Measurements from ENCODE around the gene FAM210B.

FAM210B gene
- long read RNA-seq, result 0 reads

- H3K27me3 ChIP-seq (ENCODE audit: insufficient read depth, poor library complexity, severe bottlenecking), result no peaks in the 10 kb centered on the region
- H3K4me3 ChIP-seq (replicated peaks; ENCODE audit: insufficient read depth, low read length), result peak within 1 kb of the TSS; percentile 64
- TF ChIP-seq GABPA (IDR thresholded peaks at IDR 0.05; ENCODE audit: low read depth), result no peak
- TF ChIP-seq REST (IDR thresholded peaks at IDR 0.05; ENCODE audit: insufficient replicate concordance, low read depth), result no peak
- TF ChIP-seq POLR2AphosphoS5 (IDR thresholded peaks at IDR 0.05; ENCODE audit: low read depth), result no peak
- TF ChIP-seq SPI1 (IDR thresholded peaks at IDR 0.05; ENCODE audit: borderline replicate concordance, low read depth), result no peak
- TF ChIP-seq, protein P1, sequence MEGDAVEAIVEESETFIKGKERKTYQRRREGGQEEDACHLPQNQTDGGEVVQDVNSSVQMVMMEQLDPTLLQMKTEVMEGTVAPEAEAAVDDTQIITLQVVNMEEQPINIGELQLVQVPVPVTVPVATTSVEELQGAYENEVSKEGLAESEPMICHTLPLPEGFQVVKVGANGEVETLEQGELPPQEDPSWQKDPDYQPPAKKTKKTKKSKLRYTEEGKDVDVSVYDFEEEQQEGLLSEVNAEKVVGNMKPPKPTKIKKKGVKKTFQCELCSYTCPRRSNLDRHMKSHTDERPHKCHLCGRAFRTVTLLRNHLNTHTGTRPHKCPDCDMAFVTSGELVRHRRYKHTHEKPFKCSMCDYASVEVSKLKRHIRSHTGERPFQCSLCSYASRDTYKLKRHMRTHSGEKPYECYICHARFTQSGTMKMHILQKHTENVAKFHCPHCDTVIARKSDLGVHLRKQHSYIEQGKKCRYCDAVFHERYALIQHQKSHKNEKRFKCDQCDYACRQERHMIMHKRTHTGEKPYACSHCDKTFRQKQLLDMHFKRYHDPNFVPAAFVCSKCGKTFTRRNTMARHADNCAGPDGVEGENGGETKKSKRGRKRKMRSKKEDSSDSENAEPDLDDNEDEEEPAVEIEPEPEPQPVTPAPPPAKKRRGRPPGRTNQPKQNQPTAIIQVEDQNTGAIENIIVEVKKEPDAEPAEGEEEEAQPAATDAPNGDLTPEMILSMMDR (IDR thresholded peaks at IDR 0.05; ENCODE audit: insufficient read depth, low read length), result no peak
- DNase-seq (ENCODE audit: low read depth in 1 of 2, low spot score in 1 of 2), result peak; percentile 69 to 76
- no peak within 1 kb of the TSS for H3K27ac ChIP-seq (replicated peaks)
Observed at GRCh38 chr20:56358600-56359211, at the start of gene FAM210B. Gene FAM210B, plus strand, starts transcription at chr20:56358974. Its CDS starts 32 bp downstream, at chr20:56359006.

DNA sequence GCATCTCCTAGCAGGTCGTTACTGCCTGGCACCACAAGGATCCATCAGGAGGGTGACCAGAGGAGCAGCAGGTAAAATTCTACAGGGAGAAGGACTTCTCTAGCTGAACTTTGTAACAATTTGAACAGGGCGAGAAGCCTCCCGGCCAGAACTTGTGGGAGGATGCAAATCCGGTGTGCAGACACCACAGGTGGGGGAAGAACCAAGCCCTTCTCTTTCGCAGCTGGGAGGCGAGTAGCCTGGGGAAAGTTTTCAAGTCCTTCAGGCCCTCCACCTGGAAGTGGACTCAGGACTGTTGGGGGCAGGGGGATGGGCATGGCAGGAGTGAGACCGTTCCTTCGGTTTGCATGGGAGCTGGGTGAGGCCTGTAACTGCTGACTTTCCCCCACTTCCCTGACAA, 42.7 kb upstream of the FAM210B start:
- no peak for DNase-seq (ENCODE audit: low read depth in 1 of 2, low spot score in 1 of 2)
- TF ChIP-seq SPI1 (IDR thresholded peaks at IDR 0.05; ENCODE audit: borderline replicate concordance, low read depth) (no peak), REST (IDR thresholded peaks at IDR 0.05; ENCODE audit: insufficient replicate concordance, low read depth) (no peak), GABPA (IDR thresholded peaks at IDR 0.05; ENCODE audit: low read depth) (no peak), POLR2AphosphoS5 (IDR thresholded peaks at IDR 0.05; ENCODE audit: low read depth) (no peak)
- TF ChIP-seq, protein P1 (IDR thresholded peaks at IDR 0.05; ENCODE audit: insufficient read depth, low read length), result no peak
- H3K27ac ChIP-seq (replicated peaks), result no peak overlapping the region
- no peak overlapping the region for H3K4me3 ChIP-seq (replicated peaks; ENCODE audit: insufficient read depth, low read length)
- peaks cover 3% of the 10 kb centered on the region for H3K27me3 ChIP-seq (ENCODE audit: insufficient read depth, poor library complexity, severe bottlenecking)

DNA sequence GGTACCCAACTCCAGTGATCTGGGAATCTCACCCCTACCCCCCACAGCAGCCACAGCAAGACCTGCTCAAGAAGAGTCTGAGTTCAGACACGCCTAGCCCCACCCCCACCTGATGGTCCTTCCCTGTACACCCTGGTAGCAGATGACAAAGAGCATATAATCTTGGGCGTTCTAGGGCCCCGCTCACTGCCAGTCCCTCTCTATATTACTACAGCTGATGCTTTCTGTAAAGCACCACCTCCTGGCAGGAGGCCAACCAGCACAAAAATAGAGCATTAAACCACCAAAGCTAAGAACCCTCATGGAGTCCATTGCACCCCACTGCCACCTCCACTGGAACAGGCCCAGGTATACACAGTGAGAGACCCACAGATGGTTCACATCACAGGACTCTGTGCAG, 42.3 kb upstream of the FAM210B start:
- peaks cover 4% of the 10 kb centered on the region for H3K27me3 ChIP-seq (ENCODE audit: insufficient read depth, poor library complexity, severe bottlenecking)
- TF ChIP-seq SPI1 (IDR thresholded peaks at IDR 0.05; ENCODE audit: borderline replicate concordance, low read depth) (no peak), POLR2AphosphoS5 (IDR thresholded peaks at IDR 0.05; ENCODE audit: low read depth) (no peak), REST (IDR thresholded peaks at IDR 0.05; ENCODE audit: insufficient replicate concordance, low read depth) (no peak), GABPA (IDR thresholded peaks at IDR 0.05; ENCODE audit: low read depth) (no peak)
- TF ChIP-seq, protein P1 (IDR thresholded peaks at IDR 0.05; ENCODE audit: insufficient read depth, low read length), result no peak
- DNase-seq (ENCODE audit: low read depth in 1 of 2, low spot score in 1 of 2), result no peak
- no peak overlapping the region for H3K4me3 ChIP-seq (replicated peaks; ENCODE audit: insufficient read depth, low read length)
- no peak overlapping the region for H3K27ac ChIP-seq (replicated peaks)
